DOHH2 (cell line): ENCODE measurements around the gene PRRT3.

ENCODE experiments used
- CTCF ChIP-seq: fragments of 200-600 bp; sonication (generic); IDR thresholded peaks from one replicate; pipeline ENCODE4 v1.5.1; 2014; ENCODE audit warnings: antibody characterized with exemption, mild to moderate bottlenecking, low read depth, low read length; ENCODE audit not compliant: poor library complexity, severe bottlenecking
- EZH2phosphoT487 ChIP-seq: fragments of 200-600 bp; sonication (generic); IDR thresholded peaks from 2 replicates; pipeline ENCODE4 v1.6.1; 2017; ENCODE audit warnings: borderline replicate concordance, mild to moderate bottlenecking, antibody characterized with exemption, low read length, moderate library complexity, mixed read lengths

GRCh38 chr3:9947025-9947995 lies 4.9 kb downstream of the PRRT3 start:
- no peak for TF ChIP-seq CTCF
- no peak for TF ChIP-seq EZH2phosphoT487
